HCT116 (cell line): ENCODE results near the gene OR6K6. TPM values are rescaled to one million over a fixed set of nuclear protein-coding genes. Genes with fewer than 3 reads are reported as not detected.

ENCODE experiments used
- ATAC-seq: fragments of 200-7000 bp; cut with Tn5 transposase; 2 replicates; pipeline ENCODE4 v1.9.1; 2020; ENCODE audit warnings: mild to moderate bottlenecking, moderate library complexity
- BruUV-seq: library from RNA; stranded (reverse); fragments of 400-500 nt; replicated peaks from 2 replicates; lab custom pipeline; 2021; lab: Mats Ljungman, UMichigan
- CTCF ChIA-PET: fragments of 300-600 bp; sonication (Branson Sonifier 250); formaldehyde crosslinking; loops from one replicate; lab custom pipeline; 2021; ENCODE audit warnings: antibody characterized with exemption; lab: Charles Lee
- POLR2A ChIA-PET: fragments of 300-600, 350-600 bp; sonication (Branson Sonifier 250); formaldehyde crosslinking; loops from one replicate; lab custom pipeline; 2021; ENCODE audit warnings: antibody characterized with exemption; lab: Charles Lee
- RAD21 ChIA-PET, 2 experiments: fragments of 300-600 bp; sonication (Branson Sonifier 250); formaldehyde crosslinking; loops; one replicate each; lab custom pipeline; 2023; ENCODE audit warnings: low total read pairs in 2 of 2; ENCODE audit not compliant: uncharacterized antibody in 2 of 2, unreplicated experiment in 2 of 2, low non-redundant PET in 1 of 2; lab: Charles Lee
- DNase-seq: peaks from one replicate; pipeline ENCODE4 v3.0.0-alpha.2; 2010; ENCODE audit warnings: low read depth, low spot score
- H2AFZ ChIP-seq: fragments of 200-600 bp; shearing (Covaris generic), sonication (generic); 2 replicates; pipeline ENCODE4 v1.6.1; 2017; ENCODE audit warnings: low read depth, mixed run types, mixed read lengths, antibody characterized with exemption, low read length; ENCODE audit not compliant: poor library complexity, severe bottlenecking
- H3K27ac ChIP-seq: 2 replicates; pipeline ENCODE4 v1.5.1; 2012; ENCODE audit warnings: low read depth, low read length
- H3K27me3 ChIP-seq: fragments of 200-600 bp; sonication (generic); 2 replicates; pipeline ENCODE4 v1.6.1; 2016; ENCODE audit warnings: mixed run types, low read length, mixed read lengths; ENCODE audit not compliant: insufficient read depth
- H3K36me3 ChIP-seq, 2 experiments: fragments of 200-500 bp in 1 of 2; fragments of 200-600 bp in 1 of 2; sonication (Bioruptor generic) in 1 of 2; sonication (generic) in 1 of 2; 2 replicates each; pipeline versions ENCODE4 v1.5.1 to v1.6.1; 2014 to 2016; ENCODE audit warnings: low read length in 2 of 2, inconsistent platforms in 1 of 2, mixed read lengths in 1 of 2, mixed run types in 1 of 2; ENCODE audit not compliant: insufficient read depth in 2 of 2, control insufficient read depth in 1 of 2
- H3K4me1 ChIP-seq, 2 experiments: fragments of 200-600 bp in 1 of 2; sonication (generic) in 1 of 2; 2 replicates each; pipeline versions ENCODE4 v1.5.1 to v1.6.1; 2012 to 2017; ENCODE audit warnings: low read length in 2 of 2, inconsistent platforms in 1 of 2, mild to moderate bottlenecking in 1 of 2, mixed read lengths in 1 of 2, mixed run types in 1 of 2, moderate library complexity in 1 of 2; ENCODE audit not compliant: insufficient read depth in 2 of 2, control insufficient read depth in 1 of 2
- H3K4me2 ChIP-seq: fragments of 200-600 bp; sonication (generic); 2 replicates; pipeline ENCODE4 v1.6.1; 2017; ENCODE audit warnings: mixed run types, low read length, mixed read lengths
- H3K4me3 ChIP-seq, 2 experiments: fragments of 200-600 bp in 1 of 2; sonication (generic) in 1 of 2; replicated peaks in 1 of 2; 2 replicates each; pipeline ENCODE4 v1.5.1; 2011 to 2016; ENCODE audit warnings: low read length in 2 of 2, control low read depth in 1 of 2, low read depth in 1 of 2, mild to moderate bottlenecking in 1 of 2, mixed read lengths in 1 of 2, mixed run types in 1 of 2
- H3K79me2 ChIP-seq: fragments of 200-600 bp; sonication (generic); 2 replicates; pipeline ENCODE4 v1.6.1; 2017; ENCODE audit warnings: mild to moderate bottlenecking, mixed run types, low read length, moderate library complexity, mixed read lengths; ENCODE audit not compliant: insufficient read depth
- H3K9ac ChIP-seq: fragments of 200-600 bp; sonication (generic); 2 replicates; pipeline ENCODE4 v1.6.1; 2016; ENCODE audit warnings: low read length, mixed read lengths
- H3K9me2 ChIP-seq: fragments of 200-600 bp; sonication (generic), shearing (Covaris generic); 2 replicates; pipeline ENCODE4 v1.6.1; 2017; ENCODE audit warnings: mixed run types, mild to moderate bottlenecking, moderate library complexity; ENCODE audit not compliant: insufficient read depth
- H3K9me3 ChIP-seq, 2 experiments: fragments of 200-500 bp in 1 of 2; fragments of 200-600 bp in 1 of 2; sonication (Bioruptor generic) in 1 of 2; sonication (generic) in 1 of 2; 2 replicates each; pipeline ENCODE4 v1.6.1; 2014 to 2017; ENCODE audit warnings: low read length in 2 of 2, mixed read lengths in 2 of 2, inconsistent platforms in 1 of 2, low read depth in 1 of 2, mild to moderate bottlenecking in 1 of 2, mixed run types in 1 of 2, moderate library complexity in 1 of 2; ENCODE audit not compliant: control insufficient read depth in 1 of 2, insufficient read depth in 1 of 2
- H4K20me1 ChIP-seq: fragments of 200-600 bp; sonication (generic), shearing (Covaris generic); 2 replicates; pipeline ENCODE4 v1.6.1; 2017; ENCODE audit warnings: mixed run types, mild to moderate bottlenecking, moderate library complexity; ENCODE audit not compliant: insufficient read depth
- ATF3 ChIP-seq: IDR thresholded peaks from 2 replicates; pipeline ENCODE4 v1.6.1; 2012
- CBX3 ChIP-seq: IDR thresholded peaks from 2 replicates; pipeline ENCODE4 v1.6.1; 2012; ENCODE audit warnings: low read depth
- EGR1 ChIP-seq: IDR thresholded peaks from 2 replicates; pipeline ENCODE4 v1.6.1; 2012; ENCODE audit warnings: low read depth
- ELF1 ChIP-seq: IDR thresholded peaks from 2 replicates; pipeline ENCODE4 v1.6.1; 2012; ENCODE audit warnings: low read depth, borderline replicate concordance
- FOSL1 ChIP-seq: IDR thresholded peaks from 2 replicates; pipeline ENCODE4 v1.6.1; 2012; ENCODE audit warnings: low read depth
- MAX ChIP-seq: IDR thresholded peaks from 2 replicates; pipeline ENCODE4 v1.6.1; 2012
- RAD21 ChIP-seq: IDR thresholded peaks from 2 replicates; pipeline ENCODE4 v1.6.1; 2012; ENCODE audit warnings: low read depth, mild to moderate bottlenecking
- SIN3A ChIP-seq: IDR thresholded peaks from 2 replicates; pipeline ENCODE4 v1.6.1; 2012; ENCODE audit warnings: low read depth
- TCF7L2 ChIP-seq: IDR thresholded peaks from 2 replicates; pipeline ENCODE4 v1.7.0; 2011; ENCODE audit warnings: borderline replicate concordance, inconsistent platforms; ENCODE audit not compliant: insufficient read depth, insufficient read length; ENCODE audit errors: extremely low read depth
- YY1 ChIP-seq: IDR thresholded peaks from 2 replicates; pipeline ENCODE4 v1.6.1; 2011; ENCODE audit warnings: low read length, low read depth, moderate library complexity, mild to moderate bottlenecking; ENCODE audit not compliant: insufficient replicate concordance; ENCODE audit errors: extremely low read depth
- ZBTB33 ChIP-seq: IDR thresholded peaks from 2 replicates; pipeline ENCODE4 v1.6.1; 2011; ENCODE audit warnings: mild to moderate bottlenecking, low read length, moderate library complexity; ENCODE audit not compliant: insufficient replicate concordance; ENCODE audit errors: extremely low read depth
- ZFX ChIP-seq: fragments of 450-650 bp; IDR thresholded peaks from 2 replicates; pipeline ENCODE4 v1.6.1; 2017
- ZNF274 ChIP-seq: fragments of 200-500 bp; sonication (Bioruptor generic); IDR thresholded peaks from 2 replicates; pipeline ENCODE4 v1.6.1; 2014; ENCODE audit warnings: mild to moderate bottlenecking, low read depth, low read length, inconsistent platforms
- intact Hi-C: fragments of 100-400 bp; cut with micrococcal nuclease; formaldehyde crosslinking; loops from 2 replicates; pipeline ENCODE4 v1.10.0; 2022
- total RNA-seq: library from RNA; stranded (reverse); gene quantifications from one replicate; pipeline ENCODE4 v1.2.1, GENCODE V29; 2021; ENCODE audit not compliant: unreplicated experiment
- TF ChIP-seq, protein P1 (sequence below), 3 experiments: fragments of 200-600 bp in 1 of 3; sonication (generic) in 1 of 3; IDR thresholded peaks in 2 of 3; conservative IDR thresholded peaks in 1 of 3; 2 replicates each; pipeline ENCODE4 v1.5.1; 2012 to 2017; ENCODE audit warnings: low read depth in 2 of 3, low read length in 2 of 3, antibody characterized with exemption in 1 of 3, borderline replicate concordance in 1 of 3, control low read depth in 1 of 3, mild to moderate bottlenecking in 1 of 3, mixed read lengths in 1 of 3, mixed run types in 1 of 3, moderate library complexity in 1 of 3; ENCODE audit not compliant: insufficient read depth in 1 of 3

OR6K6 gene
- total RNA-seq, 1 experiment from 2014 or later: not detected

DNA sequence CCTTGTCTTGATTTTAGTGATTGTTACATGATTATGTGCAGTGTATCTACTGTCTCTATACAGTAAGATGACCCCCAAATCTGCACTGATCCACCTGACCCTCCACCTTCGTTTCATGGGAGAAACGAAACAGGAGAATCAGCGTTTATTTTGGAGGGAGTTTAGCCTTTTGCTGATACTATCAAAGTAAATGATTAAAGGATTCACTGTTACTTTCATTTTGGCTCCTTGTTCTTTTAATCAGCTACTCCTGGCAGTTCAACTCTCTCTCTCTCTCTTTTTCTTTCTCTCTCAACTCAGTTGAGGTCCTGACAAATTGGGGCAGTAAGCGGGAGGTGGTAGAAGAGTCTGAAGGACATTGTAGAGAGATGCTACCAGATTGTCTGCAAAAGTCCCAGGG, 24.1 kb upstream of the OR6K6 start:
- no peaks in the 10 kb centered on the region for H3K79me2 ChIP-seq
- DNase-seq: no peak
- H2AFZ ChIP-seq: no peak overlapping the region
- H3K4me3 ChIP-seq: no peak overlapping the region
- CTCF ChIA-PET: no interaction called here
- no peaks in the 10 kb centered on the region for H3K4me1 ChIP-seq
- ATAC-seq: no peak
- no peak overlapping the region for H3K9ac ChIP-seq
- no peaks in the 10 kb centered on the region for H3K27me3 ChIP-seq
- POLR2A ChIA-PET: no interaction called here
- H3K9me2 ChIP-seq: no peaks in the 10 kb centered on the region
- H4K20me1 ChIP-seq: no peaks in the 10 kb centered on the region
- intact Hi-C loops: no loop called here
- H3K27ac ChIP-seq: no peak overlapping the region
- no peaks in the 10 kb centered on the region for H3K9me3 ChIP-seq
- no peak for TF ChIP-seq EGR1
- TF ChIP-seq FOSL1: no peak
- H3K4me2 ChIP-seq: no peak overlapping the region
- H3K36me3 ChIP-seq: no peaks in the 10 kb centered on the region
- BruUV-seq: no TSS peak
- RAD21 ChIA-PET: no interaction called here

GRCh38 chr1:158731707-158732106, 22.8 kb upstream of the OR6K6 start:
- Histone ChIP-seq H2AFZ (no peak overlapping the region), H3K9ac (no peak overlapping the region), H3K9me2 (no peaks in the 10 kb centered on the region), H3K36me3 (no peaks in the 10 kb centered on the region), H3K4me1 (no peaks in the 10 kb centered on the region), H3K27ac (no peak overlapping the region), H3K79me2 (no peaks in the 10 kb centered on the region), H3K4me2 (no peak overlapping the region), H3K4me3 (no peak overlapping the region), H3K27me3 (no peaks in the 10 kb centered on the region), H4K20me1 (no peaks in the 10 kb centered on the region), H3K9me3 (no peaks in the 10 kb centered on the region)
- ChIA-PET RAD21 (no interaction called here), POLR2A (no interaction called here), CTCF (no interaction called here)
- BruUV-seq: no TSS peak
- no peak for ATAC-seq
- no peak for DNase-seq
- intact Hi-C loops: no loop called here
- TF ChIP-seq, protein P1, sequence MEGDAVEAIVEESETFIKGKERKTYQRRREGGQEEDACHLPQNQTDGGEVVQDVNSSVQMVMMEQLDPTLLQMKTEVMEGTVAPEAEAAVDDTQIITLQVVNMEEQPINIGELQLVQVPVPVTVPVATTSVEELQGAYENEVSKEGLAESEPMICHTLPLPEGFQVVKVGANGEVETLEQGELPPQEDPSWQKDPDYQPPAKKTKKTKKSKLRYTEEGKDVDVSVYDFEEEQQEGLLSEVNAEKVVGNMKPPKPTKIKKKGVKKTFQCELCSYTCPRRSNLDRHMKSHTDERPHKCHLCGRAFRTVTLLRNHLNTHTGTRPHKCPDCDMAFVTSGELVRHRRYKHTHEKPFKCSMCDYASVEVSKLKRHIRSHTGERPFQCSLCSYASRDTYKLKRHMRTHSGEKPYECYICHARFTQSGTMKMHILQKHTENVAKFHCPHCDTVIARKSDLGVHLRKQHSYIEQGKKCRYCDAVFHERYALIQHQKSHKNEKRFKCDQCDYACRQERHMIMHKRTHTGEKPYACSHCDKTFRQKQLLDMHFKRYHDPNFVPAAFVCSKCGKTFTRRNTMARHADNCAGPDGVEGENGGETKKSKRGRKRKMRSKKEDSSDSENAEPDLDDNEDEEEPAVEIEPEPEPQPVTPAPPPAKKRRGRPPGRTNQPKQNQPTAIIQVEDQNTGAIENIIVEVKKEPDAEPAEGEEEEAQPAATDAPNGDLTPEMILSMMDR (IDR thresholded peaks at IDR 0.05 in 2 of 3, conservative IDR thresholded peaks at IDR 0.05 in 1 of 3; ENCODE audit: borderline replicate concordance in 1 of 3, insufficient read depth in 1 of 3, low read depth in 2 of 3, low read length in 2 of 3): no peak
- no peak for TF ChIP-seq CBX3
- no peak for TF ChIP-seq ZNF274
- TF ChIP-seq ATF3: no peak
- TF ChIP-seq ELF1: no peak
- no peak for TF ChIP-seq RAD21
- TF ChIP-seq SIN3A: no peak
- no peak for TF ChIP-seq ZFX
- no peak for TF ChIP-seq MAX
- no peak for TF ChIP-seq FOSL1
- TF ChIP-seq ZBTB33: no peak
- TF ChIP-seq YY1: no peak
- TF ChIP-seq TCF7L2: no peak
